MM.1S (cell line): ENCODE data around the gene CRMP1.

Experiments used
- CTCF ChIP-seq: fragments of 300-600 bp; sonication (generic); IDR thresholded peaks from 2 replicates; pipeline ENCODE4 v1.5.1; 2016; ENCODE audit warnings: antibody characterized with exemption, low read length, mixed read lengths
- EZH2phosphoT487 ChIP-seq: fragments of 300-600 bp; sonication (generic); IDR thresholded peaks from 2 replicates; pipeline ENCODE4 v1.6.1; 2018; ENCODE audit warnings: antibody characterized with exemption, low read length

- TF ChIP-seq CTCF, result no peak
- no peak for TF ChIP-seq EZH2phosphoT487
Observed at GRCh38 chr4:5899396-5899795, 6.5 kb upstream of the CRMP1 start.
